RWPE1 (cell line): ENCODE measurements around the gene ACTL7A.
A peak's percentile ranks its signal among the peaks of the same experiment; 100 is the strongest.

Experiments
- CTCF ChIA-PET: fragments of 350-600 bp; sonication (Branson Sonifier 250); formaldehyde crosslinking; extraction: SDS; loops from one replicate; lab custom pipeline; 2021; lab: Yijun Ruan, JAX
- POLR2A ChIA-PET: fragments of 400-600 bp; formaldehyde crosslinking; extraction: SDS; loops from one replicate; lab custom pipeline; 2020; ENCODE audit warnings: antibody characterized with exemption; ENCODE audit not compliant: low non-redundant PET; lab: Yijun Ruan, JAX
- DNase-seq: peaks from one replicate; pipeline ENCODE4 v3.0.0; 2012; ENCODE audit warnings: low spot score
- H3K27ac ChIP-seq: fragments of 450-650 bp; 2 replicates; pipeline ENCODE4 v1.5.1; 2017
- TF ChIP-seq, protein P1 (sequence below): fragments of 450-650 bp; conservative IDR thresholded peaks from 2 replicates; pipeline ENCODE4 v1.5.1; 2017; ENCODE audit warnings: low read depth, mild to moderate bottlenecking

The ACTL7A gene

DNA sequence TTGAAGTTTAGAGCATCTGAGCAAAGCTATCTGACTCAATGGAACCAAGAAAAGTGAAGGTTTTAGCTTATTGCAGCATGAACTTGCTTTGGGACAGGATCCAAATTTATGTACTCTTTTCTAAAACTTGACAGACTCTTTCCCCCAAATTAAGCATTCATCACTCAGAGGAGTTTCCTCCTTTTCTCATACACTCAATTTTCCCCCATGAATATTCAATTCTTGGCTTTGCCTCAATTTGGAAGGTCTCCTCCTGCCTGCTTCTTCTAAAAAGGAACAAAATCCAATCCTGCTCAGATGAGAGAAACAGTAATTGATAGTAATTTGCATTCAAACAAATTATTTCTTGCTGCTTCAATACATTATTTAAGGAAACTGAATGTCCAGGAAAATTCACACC lies 5.0 kb downstream of the ACTL7A start:
- ChIA-PET POLR2A (no interaction called here), CTCF (no interaction called here)
- H3K27ac ChIP-seq = no peak overlapping the region
- TF ChIP-seq, protein P1, sequence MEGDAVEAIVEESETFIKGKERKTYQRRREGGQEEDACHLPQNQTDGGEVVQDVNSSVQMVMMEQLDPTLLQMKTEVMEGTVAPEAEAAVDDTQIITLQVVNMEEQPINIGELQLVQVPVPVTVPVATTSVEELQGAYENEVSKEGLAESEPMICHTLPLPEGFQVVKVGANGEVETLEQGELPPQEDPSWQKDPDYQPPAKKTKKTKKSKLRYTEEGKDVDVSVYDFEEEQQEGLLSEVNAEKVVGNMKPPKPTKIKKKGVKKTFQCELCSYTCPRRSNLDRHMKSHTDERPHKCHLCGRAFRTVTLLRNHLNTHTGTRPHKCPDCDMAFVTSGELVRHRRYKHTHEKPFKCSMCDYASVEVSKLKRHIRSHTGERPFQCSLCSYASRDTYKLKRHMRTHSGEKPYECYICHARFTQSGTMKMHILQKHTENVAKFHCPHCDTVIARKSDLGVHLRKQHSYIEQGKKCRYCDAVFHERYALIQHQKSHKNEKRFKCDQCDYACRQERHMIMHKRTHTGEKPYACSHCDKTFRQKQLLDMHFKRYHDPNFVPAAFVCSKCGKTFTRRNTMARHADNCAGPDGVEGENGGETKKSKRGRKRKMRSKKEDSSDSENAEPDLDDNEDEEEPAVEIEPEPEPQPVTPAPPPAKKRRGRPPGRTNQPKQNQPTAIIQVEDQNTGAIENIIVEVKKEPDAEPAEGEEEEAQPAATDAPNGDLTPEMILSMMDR = no peak
- DNase-seq = no peak

DNA sequence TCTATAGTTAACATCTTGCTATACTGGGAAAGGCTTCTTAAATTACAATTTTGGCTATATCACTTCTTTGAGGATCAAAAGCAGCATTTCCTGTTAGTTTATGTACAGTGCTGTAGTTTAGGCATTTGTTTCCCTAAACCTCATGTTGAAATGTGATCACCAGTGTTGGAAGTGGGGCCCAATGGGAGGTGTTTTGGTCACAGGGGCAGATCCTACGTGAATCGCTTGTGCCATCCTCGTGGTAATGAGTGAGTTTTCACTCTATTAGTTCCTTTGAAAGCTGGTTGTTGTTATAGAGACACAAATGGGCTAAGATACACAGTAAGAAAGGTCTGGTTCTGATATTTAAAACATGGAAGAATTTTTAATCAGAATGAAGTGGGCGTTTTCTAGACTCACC lies 5.8 kb downstream of the ACTL7A start:
- DNase-seq = no peak
- ChIA-PET CTCF (no interaction called here), POLR2A (no interaction called here)
- H3K27ac ChIP-seq = no peak overlapping the region
- TF ChIP-seq, protein P1 = no peak

DNA sequence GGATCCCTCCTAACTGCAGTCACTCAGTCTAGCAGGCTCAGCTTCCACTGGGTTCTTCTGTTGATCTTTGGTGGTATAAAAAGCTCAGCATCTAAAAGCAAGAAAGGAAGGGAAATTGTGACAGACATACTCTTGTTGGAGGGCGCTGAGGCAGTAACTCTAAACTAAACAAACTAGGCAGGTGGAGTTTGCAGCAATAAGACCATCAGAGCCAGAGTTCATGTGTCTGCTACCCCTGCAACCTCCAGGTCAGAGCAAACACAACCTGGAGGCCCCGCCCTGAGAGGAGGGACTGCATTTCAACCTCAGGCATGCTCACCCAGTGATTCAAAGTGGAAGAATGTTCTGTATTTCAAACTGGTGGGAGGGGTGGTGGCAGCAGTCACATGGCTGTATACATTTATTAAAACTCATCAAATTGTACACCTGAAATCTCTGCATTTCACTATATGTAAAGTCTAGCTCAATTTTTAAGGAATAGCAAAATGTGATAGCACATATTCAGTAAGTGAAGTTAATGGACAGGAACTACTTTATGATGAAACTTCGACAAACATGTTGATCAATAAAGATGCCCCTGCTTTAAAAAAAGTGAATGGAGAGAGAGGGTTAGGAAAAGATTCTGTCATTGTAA lies 7.1 kb downstream of the ACTL7A start:
- TF ChIP-seq, protein P1 = no peak
- peak; percentile 99 for DNase-seq
- CTCF ChIA-PET = interaction anchor here (0.6 kb wide), 2 partner anchors 19 to 39 kb away, joined by 3 read pairs; no protein-coding TSS in a partner anchor
- POLR2A ChIA-PET = no interaction called here
- peak overlapping the region; percentile 71 for H3K27ac ChIP-seq

DNA sequence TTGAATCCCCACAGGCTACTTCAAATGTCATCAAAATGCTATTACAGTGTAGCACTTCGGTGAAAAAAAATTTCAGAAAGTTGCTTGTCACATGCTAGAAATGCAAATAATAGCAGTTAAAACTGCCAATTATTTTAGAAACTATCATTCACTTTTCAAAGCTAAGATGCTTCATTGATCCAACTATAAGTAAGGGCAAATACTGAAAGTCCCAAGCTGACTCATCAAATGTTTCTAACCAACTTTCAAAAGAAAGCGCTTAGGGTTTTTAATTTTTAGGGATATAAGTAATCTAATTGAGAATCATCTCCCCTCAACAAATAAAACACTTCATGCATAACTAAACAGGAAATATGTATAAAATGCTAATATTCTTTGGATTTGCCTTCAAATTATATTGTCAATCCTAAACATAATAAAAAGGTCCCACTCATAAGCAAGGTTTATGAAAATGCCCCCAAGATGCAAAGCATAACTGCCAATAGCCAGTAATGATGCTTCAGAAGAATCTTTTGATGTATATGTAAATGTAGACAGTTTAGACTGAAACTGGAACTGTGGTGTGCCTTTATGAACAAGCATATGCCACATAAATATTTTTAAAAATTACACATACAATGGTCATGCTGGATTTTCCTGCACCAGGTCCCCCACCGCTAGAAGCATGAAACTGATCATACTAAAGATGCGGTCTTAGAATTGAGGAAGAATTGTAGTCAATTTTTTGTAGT lies 12.2 kb downstream of the ACTL7A start:
- ChIA-PET CTCF (interaction anchor here (0.6 kb wide), 1 partner anchor 468 kb away, joined by 4 read pairs; no protein-coding TSS in a partner anchor), POLR2A (no interaction called here)
- no peak for DNase-seq
- no peak overlapping the region for H3K27ac ChIP-seq
- TF ChIP-seq, protein P1 = no peak

DNA sequence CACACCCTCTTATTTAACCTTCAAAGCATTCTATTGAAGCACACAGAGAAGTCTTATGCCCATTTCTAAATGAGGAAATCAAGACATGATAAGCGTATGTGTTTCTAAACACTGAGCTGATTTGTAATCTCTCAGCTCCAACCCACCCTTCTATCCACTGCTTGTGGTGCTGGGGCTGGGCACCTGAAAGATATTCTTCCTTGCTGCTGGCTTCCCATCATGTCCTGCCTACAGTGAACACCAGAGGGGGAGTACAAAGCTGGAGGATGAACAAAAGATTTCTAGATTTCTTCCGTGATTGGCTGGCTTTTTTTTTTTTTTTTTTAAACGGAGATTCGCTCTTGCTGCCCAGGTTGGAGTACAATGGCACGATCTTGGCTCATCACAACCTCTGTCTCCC lies 14.4 kb downstream of the ACTL7A start:
- no peak for DNase-seq
- ChIA-PET POLR2A (no interaction called here), CTCF (interaction anchor here (0.7 kb wide), 1 partner anchor 27 kb away, joined by 4 read pairs; no protein-coding TSS in a partner anchor)
- TF ChIP-seq, protein P1 = no peak
- H3K27ac ChIP-seq = peak overlapping the region; percentile 13; the same call in 1 of the 2 replicates

DNA sequence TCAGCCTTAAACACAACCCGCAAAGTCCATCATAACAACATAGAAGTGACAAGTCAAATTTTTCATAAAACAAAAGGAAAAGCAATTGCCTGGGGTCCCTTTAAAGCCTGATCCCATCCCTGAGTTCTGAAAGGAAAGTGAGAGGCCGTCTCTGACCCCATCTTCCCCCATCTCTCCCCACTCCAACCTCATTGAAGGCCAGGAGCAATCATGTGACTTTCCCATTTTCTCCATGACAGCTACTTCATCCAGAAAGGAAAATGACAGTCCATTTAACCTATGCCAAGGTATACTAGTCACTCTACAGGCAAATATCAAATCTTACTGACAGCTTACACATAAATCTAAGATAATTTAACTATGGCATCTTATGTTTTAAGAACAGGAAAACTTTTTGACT lies 15.5 kb downstream of the ACTL7A start:
- ChIA-PET CTCF (no interaction called here), POLR2A (no interaction called here)
- no peak for DNase-seq
- TF ChIP-seq, protein P1 = no peak
- H3K27ac ChIP-seq = no peak overlapping the region
